Measurements from ENCODE around the gene GUK1.

The GUK1 gene

GRCh38 chr1:228151180-228151925, 11.3 kb downstream of the GUK1 start:
- WGBS, 2 experiments (ENCODE audit: insufficient coverage in 2 of 2), result 85 to 97% methylated on average over 4 to 9 of the region's 12 CpGs

GRCh38 chr1:228152097-228152917, 12.2 kb downstream of the GUK1 start:
- WGBS, 2 experiments (ENCODE audit: insufficient coverage in 2 of 2), result 86 to 91% methylated on average over 12 to 14 of the region's 19 CpGs
- Histone ChIP-seq H3K4me3 (ENCODE audit: extremely low read depth, insufficient read depth, low read length, poor library complexity, severe bottlenecking) (no peak overlapping the region), H3K9me3 (ENCODE audit: control insufficient read depth, low read length) (no peaks in the 10 kb centered on the region), H3K36me3 (ENCODE audit: control insufficient read depth, insufficient read depth, low read length) (peaks cover 17% of the 10 kb centered on the region), H3K4me1 (ENCODE audit: control insufficient read depth, insufficient read depth, low read length, poor library complexity, severe bottlenecking) (peaks cover 20% of the 10 kb centered on the region), H3K27ac (ENCODE audit: low read depth, low read length, severe bottlenecking) (no peak overlapping the region)

More at GRCh38 chr1:228151180-228151925, 11.3 kb downstream of the GUK1 start:
- no peaks in the 10 kb centered on the region for H3K9me3 ChIP-seq (ENCODE audit: control insufficient read depth, low read length)
- H3K4me1 ChIP-seq (ENCODE audit: control insufficient read depth, insufficient read depth, low read length, poor library complexity, severe bottlenecking), result peaks cover 20% of the 10 kb centered on the region
- H3K36me3 ChIP-seq (ENCODE audit: control insufficient read depth, insufficient read depth, low read length), result peaks cover 26% of the 10 kb centered on the region
- no peak overlapping the region for H3K4me3 ChIP-seq (ENCODE audit: extremely low read depth, insufficient read depth, low read length, poor library complexity, severe bottlenecking)
- no peak overlapping the region for H3K27ac ChIP-seq (ENCODE audit: low read depth, low read length, severe bottlenecking)

- Histone ChIP-seq H3K36me3 (ENCODE audit: control insufficient read depth, insufficient read depth, low read length) (peaks cover 11% of the 10 kb centered on the region), H3K4me1 (ENCODE audit: control insufficient read depth, insufficient read depth, low read length, poor library complexity, severe bottlenecking) (peaks cover 20% of the 10 kb centered on the region), H3K9me3 (ENCODE audit: control insufficient read depth, low read length) (no peaks in the 10 kb centered on the region), H3K27ac (ENCODE audit: low read depth, low read length, severe bottlenecking) (no peak overlapping the region), H3K4me3 (ENCODE audit: extremely low read depth, insufficient read depth, low read length, poor library complexity, severe bottlenecking) (no peak overlapping the region)
- WGBS, 2 experiments (ENCODE audit: insufficient coverage in 2 of 2), result 92% methylated on average over 2 of the region's 3 CpGs
Measured at GRCh38 chr1:228152918-228153258, 12.8 kb downstream of the GUK1 start.

- 77 to 85% methylated on average over 6 to 8 of the region's 11 CpGs for WGBS, 2 experiments (ENCODE audit: insufficient coverage in 2 of 2)
- Histone ChIP-seq H3K4me3 (ENCODE audit: extremely low read depth, insufficient read depth, low read length, poor library complexity, severe bottlenecking) (no peak overlapping the region), H3K27ac (ENCODE audit: low read depth, low read length, severe bottlenecking) (no peak overlapping the region), H3K36me3 (ENCODE audit: control insufficient read depth, insufficient read depth, low read length) (peaks cover 2% of the 10 kb centered on the region), H3K9me3 (ENCODE audit: control insufficient read depth, low read length) (no peaks in the 10 kb centered on the region), H3K4me1 (ENCODE audit: control insufficient read depth, insufficient read depth, low read length, poor library complexity, severe bottlenecking) (peaks cover 12% of the 10 kb centered on the region)
Measured at GRCh38 chr1:228154021-228154669, 14.1 kb downstream of the GUK1 start.

GRCh38 chr1:228154670-228155571, 14.8 kb downstream of the GUK1 start:
- no peak overlapping the region for H3K4me3 ChIP-seq (ENCODE audit: extremely low read depth, insufficient read depth, low read length, poor library complexity, severe bottlenecking)
- 88 to 91% methylated on average over 16 to 19 of the region's 20 CpGs for WGBS, 2 experiments (ENCODE audit: insufficient coverage in 2 of 2)
- H3K9me3 ChIP-seq (ENCODE audit: control insufficient read depth, low read length), result no peaks in the 10 kb centered on the region
- H3K36me3 ChIP-seq (ENCODE audit: control insufficient read depth, insufficient read depth, low read length), result peaks cover 2% of the 10 kb centered on the region
- H3K4me1 ChIP-seq (ENCODE audit: control insufficient read depth, insufficient read depth, low read length, poor library complexity, severe bottlenecking), result peaks cover 7% of the 10 kb centered on the region
- no peak overlapping the region for H3K27ac ChIP-seq (ENCODE audit: low read depth, low read length, severe bottlenecking)

DNA sequence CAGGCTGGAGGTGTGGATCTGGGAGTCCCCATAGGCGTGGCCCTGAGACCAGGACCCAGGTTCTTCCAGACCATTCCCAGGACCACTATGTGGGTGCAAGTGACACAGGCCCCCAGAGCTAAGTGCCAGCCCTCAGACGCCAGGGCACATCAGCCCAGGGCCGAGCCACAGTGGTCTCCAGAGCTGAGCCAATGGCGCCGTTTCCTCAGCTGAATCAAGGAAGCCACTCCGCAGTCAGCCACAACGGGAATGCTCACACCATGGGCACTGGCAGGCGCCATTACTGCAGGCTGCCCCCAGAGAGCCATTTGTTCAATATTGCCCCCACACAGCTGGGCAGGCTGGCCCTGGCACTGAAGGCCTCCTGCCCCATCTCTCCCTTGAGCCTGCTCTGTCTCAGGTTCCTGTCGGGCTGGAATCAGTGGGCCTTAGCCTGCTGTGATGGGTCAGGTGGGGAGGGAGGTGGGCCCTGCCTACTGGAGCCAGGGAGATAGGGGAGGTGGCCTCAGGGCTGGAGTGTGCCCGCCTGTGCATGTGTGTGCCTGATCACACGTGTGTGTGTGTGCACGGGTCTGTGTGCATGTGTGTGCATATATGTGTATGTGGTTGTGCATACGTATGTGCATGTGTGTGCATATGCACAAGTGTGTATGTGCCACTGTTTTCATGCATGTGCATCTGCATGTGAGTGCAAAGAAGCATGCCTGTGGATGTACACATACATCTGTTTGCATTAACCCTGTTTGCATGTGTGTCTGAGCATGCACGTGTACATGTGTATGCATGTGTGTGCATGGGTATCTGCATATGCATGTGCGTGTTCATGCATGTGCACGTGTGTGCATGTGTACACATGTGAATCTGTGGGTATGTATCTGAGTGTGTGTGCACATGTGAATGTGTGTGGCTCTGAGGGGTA, 15.8 kb downstream of the GUK1 start:
- H3K4me1 ChIP-seq (ENCODE audit: control insufficient read depth, insufficient read depth, low read length, poor library complexity, severe bottlenecking), result peaks cover 4% of the 10 kb centered on the region
- peaks cover 2% of the 10 kb centered on the region for H3K36me3 ChIP-seq (ENCODE audit: control insufficient read depth, insufficient read depth, low read length)
- 92 to 94% methylated on average over 14 to 15 of the region's 16 CpGs for WGBS, 2 experiments (ENCODE audit: insufficient coverage in 2 of 2)
- H3K27ac ChIP-seq (ENCODE audit: low read depth, low read length, severe bottlenecking), result no peak overlapping the region
- H3K4me3 ChIP-seq (ENCODE audit: extremely low read depth, insufficient read depth, low read length, poor library complexity, severe bottlenecking), result no peak overlapping the region
- H3K9me3 ChIP-seq (ENCODE audit: control insufficient read depth, low read length), result no peaks in the 10 kb centered on the region

GRCh38 chr1:228156515-228156881, 16.4 kb downstream of the GUK1 start:
- H3K36me3 ChIP-seq (ENCODE audit: control insufficient read depth, insufficient read depth, low read length), result peaks cover 2% of the 10 kb centered on the region
- no peaks in the 10 kb centered on the region for H3K9me3 ChIP-seq (ENCODE audit: control insufficient read depth, low read length)
- WGBS, 2 experiments (ENCODE audit: insufficient coverage in 2 of 2), result 84 to 88% methylated on average over 9 of the region's 9 CpGs
- no peak overlapping the region for H3K27ac ChIP-seq (ENCODE audit: low read depth, low read length, severe bottlenecking)
- H3K4me3 ChIP-seq (ENCODE audit: extremely low read depth, insufficient read depth, low read length, poor library complexity, severe bottlenecking), result no peak overlapping the region
- no peaks in the 10 kb centered on the region for H3K4me1 ChIP-seq (ENCODE audit: control insufficient read depth, insufficient read depth, low read length, poor library complexity, severe bottlenecking)

DNA sequence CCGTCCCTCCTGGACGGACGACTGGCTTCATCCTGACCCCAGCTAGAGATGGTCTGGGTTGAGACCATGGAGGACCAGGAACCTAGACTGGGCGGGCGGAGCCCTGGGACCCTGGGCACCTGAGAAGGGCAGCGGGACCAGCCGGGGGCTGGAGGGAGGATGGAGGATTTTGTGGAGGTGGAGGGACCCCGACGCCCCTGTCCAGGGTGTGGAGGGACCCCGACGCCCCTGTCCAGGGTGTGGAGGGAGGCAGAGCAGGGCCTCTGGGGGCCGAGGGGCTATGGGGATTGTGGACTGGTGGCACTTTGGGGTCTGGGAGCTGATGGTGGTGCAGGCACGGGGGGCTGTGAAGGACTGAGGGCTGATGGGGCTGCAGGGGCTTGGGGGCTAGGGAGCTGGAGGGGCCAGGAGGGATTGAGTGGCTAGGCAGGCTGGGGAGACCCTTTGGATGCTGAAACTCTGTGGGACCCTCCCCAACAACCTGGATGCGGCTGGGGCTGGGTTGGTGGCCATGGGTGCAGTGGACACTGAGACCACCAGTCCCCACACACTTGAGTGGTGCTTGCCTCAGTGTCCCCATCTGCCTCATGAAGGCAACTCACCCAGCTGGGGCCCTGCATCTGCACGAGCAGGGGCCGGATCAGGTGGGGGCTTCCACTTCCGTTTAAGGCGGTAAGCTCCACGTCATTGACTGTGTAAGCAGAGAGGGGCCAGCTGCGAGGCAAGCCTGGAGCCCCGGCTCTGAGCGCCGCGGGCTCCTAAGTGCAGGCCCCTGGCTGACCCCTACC, 17.1 kb downstream of the GUK1 start:
- WGBS, 2 experiments (ENCODE audit: insufficient coverage in 2 of 2), result 92% methylated on average over 18 to 23 of the region's 24 CpGs
- H3K27ac ChIP-seq (ENCODE audit: low read depth, low read length, severe bottlenecking), result no peak overlapping the region
- no peaks in the 10 kb centered on the region for H3K9me3 ChIP-seq (ENCODE audit: control insufficient read depth, low read length)
- H3K4me1 ChIP-seq (ENCODE audit: control insufficient read depth, insufficient read depth, low read length, poor library complexity, severe bottlenecking), result peaks cover 4% of the 10 kb centered on the region
- H3K4me3 ChIP-seq (ENCODE audit: extremely low read depth, insufficient read depth, low read length, poor library complexity, severe bottlenecking), result no peak overlapping the region
- H3K36me3 ChIP-seq (ENCODE audit: control insufficient read depth, insufficient read depth, low read length), result peaks cover 2% of the 10 kb centered on the region

DNA sequence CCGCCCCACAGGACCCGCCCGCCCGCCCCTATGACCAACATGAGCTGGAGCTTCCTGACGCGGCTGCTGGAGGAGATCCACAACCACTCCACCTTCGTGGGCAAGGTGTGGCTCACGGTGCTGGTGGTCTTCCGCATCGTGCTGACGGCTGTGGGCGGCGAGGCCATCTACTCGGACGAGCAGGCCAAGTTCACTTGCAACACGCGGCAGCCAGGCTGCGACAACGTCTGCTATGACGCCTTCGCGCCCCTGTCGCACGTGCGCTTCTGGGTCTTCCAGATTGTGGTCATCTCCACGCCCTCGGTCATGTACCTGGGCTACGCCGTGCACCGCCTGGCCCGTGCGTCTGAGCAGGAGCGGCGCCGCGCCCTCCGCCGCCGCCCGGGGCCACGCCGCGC, 17.6 kb downstream of the GUK1 start:
- H3K4me1 ChIP-seq (ENCODE audit: control insufficient read depth, insufficient read depth, low read length, poor library complexity, severe bottlenecking), result peaks cover 10% of the 10 kb centered on the region
- 90 to 92% methylated on average over 31 to 41 of the region's 43 CpGs for WGBS, 2 experiments (ENCODE audit: insufficient coverage in 2 of 2)
- peaks cover 2% of the 10 kb centered on the region for H3K36me3 ChIP-seq (ENCODE audit: control insufficient read depth, insufficient read depth, low read length)
- no peak overlapping the region for H3K4me3 ChIP-seq (ENCODE audit: extremely low read depth, insufficient read depth, low read length, poor library complexity, severe bottlenecking)
- H3K9me3 ChIP-seq (ENCODE audit: control insufficient read depth, low read length), result no peaks in the 10 kb centered on the region
- H3K27ac ChIP-seq (ENCODE audit: low read depth, low read length, severe bottlenecking), result no peak overlapping the region
